Hepatic stellate cell (primary cell): ENCODE data around the gene EXOC4.

Experiments used
- DNase-seq: peaks from one replicate; pipeline ENCODE4 v3.0.0; 2011; ENCODE audit warnings: low spot score

The EXOC4 gene

GRCh38 chr7:133941496-133941895, 688.6 kb downstream of the EXOC4 start:
- no peak for DNase-seq

- DNase-seq: no peak
Measured at GRCh38 chr7:133945497-133945896, 692.6 kb downstream of the EXOC4 start.

DNA sequence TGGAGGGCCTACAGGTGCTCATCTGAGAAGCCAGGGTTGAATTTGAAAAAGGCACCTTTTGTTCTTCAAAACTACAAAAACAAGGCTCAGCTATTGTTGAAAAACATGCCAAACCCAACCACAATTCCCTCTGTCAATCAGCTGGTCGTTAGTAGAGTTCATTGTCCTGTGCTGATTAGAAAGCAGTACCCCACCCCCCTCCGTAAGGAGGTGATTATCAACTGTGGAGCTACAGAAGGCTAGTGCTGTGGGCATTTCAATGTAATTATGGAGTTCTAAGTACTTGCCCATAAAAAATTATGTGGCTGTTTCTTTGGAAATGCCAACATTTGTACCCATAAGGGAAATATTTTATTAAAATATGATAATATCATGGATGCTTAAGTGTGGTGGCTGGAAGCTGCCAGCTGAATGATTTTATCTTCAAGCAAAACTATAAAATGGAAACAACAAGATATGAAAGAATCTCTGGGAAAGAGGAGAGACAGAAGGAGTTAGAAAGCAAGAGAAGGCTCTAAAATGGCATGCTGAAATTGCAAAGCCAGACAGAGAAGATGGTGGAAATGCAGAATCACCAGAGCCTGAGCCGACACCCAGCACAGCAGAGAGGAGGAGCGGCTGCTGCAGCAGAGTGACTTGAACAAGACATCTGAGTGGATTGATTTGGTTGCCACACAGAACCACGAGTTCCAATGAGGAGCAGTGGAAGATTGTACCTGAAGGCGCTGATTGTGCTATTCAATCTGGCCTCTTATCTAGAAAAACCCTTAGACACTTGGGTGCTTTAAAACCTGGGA, 694.8 kb downstream of the EXOC4 start:
- DNase-seq: no peak

GRCh38 chr7:133948588-133948987, 695.7 kb downstream of the EXOC4 start:
- DNase-seq: no peak

- DNase-seq: no peak
Measured at GRCh38 chr7:133950855-133951254, 698.0 kb downstream of the EXOC4 start.

DNA sequence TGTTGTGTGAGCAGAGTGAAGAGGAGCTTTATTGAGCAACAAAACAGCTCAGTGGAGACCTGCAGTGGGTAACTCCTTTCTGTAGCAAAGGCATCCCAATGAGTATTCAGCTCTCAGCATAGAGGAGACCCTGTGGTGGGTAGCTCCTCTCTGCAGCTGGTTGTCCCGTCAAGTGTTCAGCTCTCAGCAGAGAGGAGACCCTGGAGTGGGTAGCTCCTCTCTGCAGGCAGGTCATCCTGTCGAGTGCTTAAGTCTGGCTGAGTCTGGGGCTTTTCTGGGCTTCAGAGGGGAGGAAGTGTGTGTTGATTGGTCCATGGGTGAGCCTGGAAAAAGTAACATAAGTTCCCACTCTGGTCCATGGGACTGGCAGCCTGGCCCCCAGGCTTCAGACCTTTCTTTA, 702.3 kb downstream of the EXOC4 start:
- DNase-seq: no peak

GRCh38 chr7:133957845-133958244, 705.0 kb downstream of the EXOC4 start:
- DNase-seq: no peak

DNA sequence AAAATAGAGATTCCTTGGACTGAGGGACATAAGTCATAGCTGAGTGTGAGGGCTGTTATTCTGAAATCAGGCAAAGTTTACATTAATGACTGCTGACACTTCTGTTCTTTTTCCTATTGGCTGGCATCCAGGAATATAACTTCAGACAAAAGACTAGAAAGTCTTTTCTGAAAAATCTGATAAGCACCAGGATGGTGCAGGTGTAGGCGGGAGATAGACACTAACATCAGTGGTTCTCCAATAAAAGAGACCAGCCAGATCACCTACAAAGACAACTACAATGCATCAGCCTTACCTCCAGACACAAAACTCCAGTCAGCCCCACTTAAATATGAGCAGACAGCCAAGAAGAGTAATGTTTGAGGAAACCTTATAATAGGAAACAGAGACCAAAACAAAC, 705.9 kb downstream of the EXOC4 start:
- DNase-seq: no peak

- no peak for DNase-seq
Measured at GRCh38 chr7:133959505-133959904, 706.6 kb downstream of the EXOC4 start.

GRCh38 chr7:133961724-133962123, 708.8 kb downstream of the EXOC4 start:
- DNase-seq: no peak

GRCh38 chr7:133962646-133963045, 709.8 kb downstream of the EXOC4 start:
- no peak for DNase-seq

DNA sequence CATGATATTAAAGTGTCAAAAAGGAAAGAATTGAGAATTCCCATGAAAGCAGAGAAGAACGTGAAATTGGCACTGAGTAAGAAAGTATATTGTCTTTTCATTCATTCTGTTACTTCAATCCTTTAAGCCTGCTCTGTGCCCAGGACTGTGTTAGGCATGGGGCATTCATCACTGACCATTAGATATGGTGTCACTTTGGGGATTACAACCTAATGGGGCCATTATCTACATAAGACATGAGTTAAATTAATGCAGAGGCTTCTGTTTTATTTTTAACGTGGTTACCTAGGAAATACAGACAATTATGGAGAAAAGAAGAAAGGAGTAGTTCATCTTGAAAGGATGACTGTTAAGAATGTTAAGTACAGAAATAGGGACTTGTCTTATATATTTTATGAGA, 710.8 kb downstream of the EXOC4 start:
- DNase-seq: no peak

- no peak for DNase-seq
Measured at GRCh38 chr7:133971625-133972024, 718.7 kb downstream of the EXOC4 start.

- DNase-seq: no peak
Measured at GRCh38 chr7:133973710-133974109, 720.8 kb downstream of the EXOC4 start.

- DNase-seq: peak; percentile 7
Measured at GRCh38 chr7:133975130-133975529, 722.3 kb downstream of the EXOC4 start.

DNA sequence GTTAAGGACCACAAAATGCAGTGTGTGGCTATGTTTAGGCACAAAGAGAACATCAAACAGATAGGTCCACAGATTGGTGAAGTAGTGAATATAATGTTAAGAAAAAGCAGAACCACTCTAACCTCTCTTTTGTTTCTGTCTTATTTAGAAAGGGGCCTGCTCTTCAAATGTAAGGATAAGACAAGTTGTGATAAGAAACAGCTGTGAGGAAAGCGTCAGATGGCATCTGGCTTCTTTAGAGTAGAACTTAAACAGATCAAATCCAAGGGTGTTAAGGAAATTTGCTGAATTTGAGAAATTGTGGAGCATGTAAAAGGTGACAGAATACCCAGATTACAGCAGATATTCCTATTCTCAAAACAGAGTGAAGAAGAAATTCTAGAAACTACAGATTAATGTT, 723.3 kb downstream of the EXOC4 start:
- no peak for DNase-seq

GRCh38 chr7:133977409-133978274, 724.8 kb downstream of the EXOC4 start:
- no peak for DNase-seq

GRCh38 chr7:133978502-133979295, 725.8 kb downstream of the EXOC4 start:
- no peak for DNase-seq

GRCh38 chr7:133980804-133981203, 727.9 kb downstream of the EXOC4 start:
- DNase-seq: no peak

- DNase-seq: no peak
Measured at GRCh38 chr7:133983685-133984419, 731.0 kb downstream of the EXOC4 start.

DNA sequence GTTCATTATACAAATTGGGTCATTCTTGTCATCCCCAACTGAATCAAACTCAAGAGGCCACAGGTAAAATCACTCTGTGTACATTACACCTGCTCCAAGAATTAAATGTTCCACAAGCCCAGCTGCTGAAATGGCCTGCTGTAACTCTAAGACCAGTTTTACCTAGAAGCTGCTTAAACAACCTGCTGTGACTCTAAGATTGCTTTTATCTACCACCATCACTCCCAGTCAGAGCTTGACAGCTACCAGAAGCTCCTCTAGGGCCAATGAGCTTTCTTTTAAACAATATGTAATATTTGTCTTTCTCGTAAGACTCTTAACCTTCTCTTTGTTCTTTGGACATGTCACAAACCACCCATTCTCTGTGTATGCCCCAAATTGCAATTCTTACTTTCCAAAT, 732.4 kb downstream of the EXOC4 start:
- DNase-seq: no peak

GRCh38 chr7:133987582-133987981, 734.7 kb downstream of the EXOC4 start:
- DNase-seq: no peak
